ENCODE measurements around the gene NOL7. TPM values are rescaled to one million over a fixed set of nuclear protein-coding genes. Genes with fewer than 3 reads are reported as not detected.

Gene NOL7
- total and polyA plus RNA-seq, 2 experiments from 2014 or later = 84.3 to 96.8 TPM

GRCh38 chr6:13630499-13630898 lies 15.4 kb downstream of the NOL7 start:
- Histone ChIP-seq H3K4me1 (ENCODE audit: insufficient read depth) (no peaks in the 10 kb centered on the region), H3K27me3 (no peaks in the 10 kb centered on the region), H3K79me2 (no peaks in the 10 kb centered on the region), H2AFZ (no peak overlapping the region), H3K36me3 (replicated peaks; ENCODE audit: insufficient read depth, low read depth) (no peaks in the 10 kb centered on the region), H3K27ac (no peak overlapping the region), H3K4me2 (no peak overlapping the region), H3K4me3 (no peak overlapping the region), H3K9me2 (replicated peaks; ENCODE audit: insufficient read depth) (no peaks in the 10 kb centered on the region), H3K9me3 (ENCODE audit: low read depth) (no peaks in the 10 kb centered on the region), H4K20me1 (ENCODE audit: insufficient read depth, poor library complexity, severe bottlenecking) (no peaks in the 10 kb centered on the region)
- no peak for DNase-seq (ENCODE audit: low spot score)
- WGBS (ENCODE audit: low lambda C conversion rate, missing lambda C conversion rate) = 100% methylated on average over 1 of the region's 1 CpG
- TF ChIP-seq EZH2phosphoT487 (IDR thresholded peaks at IDR 0.05; ENCODE audit: low read depth, severe bottlenecking, unreplicated experiment) (no peak), CTCF (IDR thresholded peaks at IDR 0.05; ENCODE audit: poor library complexity) (no peak), EZH2 (IDR thresholded peaks at IDR 0.05; ENCODE audit: borderline replicate concordance) (no peak)

- no peaks in the 10 kb centered on the region for H3K36me3 ChIP-seq (replicated peaks; ENCODE audit: insufficient read depth, low read depth)
- no peaks in the 10 kb centered on the region for H3K9me3 ChIP-seq (ENCODE audit: low read depth)
- no peaks in the 10 kb centered on the region for H3K4me1 ChIP-seq (ENCODE audit: insufficient read depth)
- H3K9me2 ChIP-seq (replicated peaks; ENCODE audit: insufficient read depth) = no peaks in the 10 kb centered on the region
- no peak overlapping the region for H3K4me2 ChIP-seq
- 100% methylated on average over 2 of the region's 2 CpGs for WGBS (ENCODE audit: low lambda C conversion rate, missing lambda C conversion rate)
- H3K79me2 ChIP-seq = no peaks in the 10 kb centered on the region
- no peak overlapping the region for H2AFZ ChIP-seq
- H3K4me3 ChIP-seq = no peak overlapping the region
- H3K27me3 ChIP-seq = no peaks in the 10 kb centered on the region
- H3K27ac ChIP-seq = no peak overlapping the region
- no peak for DNase-seq (ENCODE audit: low spot score)
- TF ChIP-seq EZH2 (IDR thresholded peaks at IDR 0.05; ENCODE audit: borderline replicate concordance) (no peak), EZH2phosphoT487 (IDR thresholded peaks at IDR 0.05; ENCODE audit: low read depth, severe bottlenecking, unreplicated experiment) (no peak), CTCF (IDR thresholded peaks at IDR 0.05; ENCODE audit: poor library complexity) (no peak)
- H4K20me1 ChIP-seq (ENCODE audit: insufficient read depth, poor library complexity, severe bottlenecking) = no peaks in the 10 kb centered on the region
Observed at GRCh38 chr6:13633343-13633742, 18.2 kb downstream of the NOL7 start.

GRCh38 chr6:13635948-13636658 lies 21.0 kb downstream of the NOL7 start:
- Histone ChIP-seq H3K4me2 (no peak overlapping the region), H3K4me1 (ENCODE audit: insufficient read depth) (no peaks in the 10 kb centered on the region), H3K9me2 (replicated peaks; ENCODE audit: insufficient read depth) (no peaks in the 10 kb centered on the region), H3K9me3 (ENCODE audit: low read depth) (no peaks in the 10 kb centered on the region), H3K27ac (no peak overlapping the region), H3K36me3 (replicated peaks; ENCODE audit: insufficient read depth, low read depth) (no peaks in the 10 kb centered on the region), H4K20me1 (ENCODE audit: insufficient read depth, poor library complexity, severe bottlenecking) (no peaks in the 10 kb centered on the region), H3K79me2 (no peaks in the 10 kb centered on the region), H2AFZ (no peak overlapping the region), H3K4me3 (no peak overlapping the region), H3K27me3 (no peaks in the 10 kb centered on the region)
- TF ChIP-seq EZH2phosphoT487 (IDR thresholded peaks at IDR 0.05; ENCODE audit: low read depth, severe bottlenecking, unreplicated experiment) (no peak), EZH2 (IDR thresholded peaks at IDR 0.05; ENCODE audit: borderline replicate concordance) (no peak), CTCF (IDR thresholded peaks at IDR 0.05; ENCODE audit: poor library complexity) (no peak)
- WGBS (ENCODE audit: low lambda C conversion rate, missing lambda C conversion rate) = 81% methylated on average over 4 of the region's 4 CpGs
- DNase-seq (ENCODE audit: low spot score) = no peak

Data from hepatocyte (in vitro differentiated cells).